Activated naive CD4-positive, alpha-beta T cell treated with anti-CD3 and anti-CD28 coated beads, Interleukin-2, amount 50 U/mL, for 16 hours (primary cell): ENCODE measurements around the gene C19orf25.

Source experiments
- DNase-seq: peaks from one replicate; pipeline ENCODE4 v3.0.0-alpha.2; 2020

C19orf25 gene

GRCh38 chr19:1460033-1460995 is 18.7 kb downstream of the C19orf25 start:
- DNase-seq = no peak

- no peak for DNase-seq
Measured at GRCh38 chr19:1459479-1459878, 19.5 kb downstream of the C19orf25 start.

GRCh38 chr19:1457892-1458291 is 21.1 kb downstream of the C19orf25 start:
- DNase-seq = no peak

GRCh38 chr19:1457031-1457739 is 21.8 kb downstream of the C19orf25 start:
- no peak for DNase-seq

- DNase-seq = no peak
Measured at GRCh38 chr19:1456121-1456900, 22.7 kb downstream of the C19orf25 start.

- peak; percentile 60 for DNase-seq
Measured at GRCh38 chr19:1455336-1456120, 23.5 kb downstream of the C19orf25 start.

GRCh38 chr19:1455002-1455335 is 24.0 kb downstream of the C19orf25 start:
- no peak for DNase-seq

- no peak for DNase-seq
Measured at GRCh38 chr19:1453525-1454364, 25.3 kb downstream of the C19orf25 start.

GRCh38 chr19:1452802-1453524 is 26.1 kb downstream of the C19orf25 start:
- DNase-seq = no peak

- no peak for DNase-seq
Measured at GRCh38 chr19:1451916-1452801, 26.9 kb downstream of the C19orf25 start.

- DNase-seq = no peak
Measured at GRCh38 chr19:1450735-1451731, 28.0 kb downstream of the C19orf25 start.

- DNase-seq = no peak
Measured at GRCh38 chr19:1449467-1450442, 29.3 kb downstream of the C19orf25 start, which contains the start of gene APC2. Gene APC2 (plus strand): TSS chr19:1450121. CDS start chr19:1453002, 2,881 bp downstream.

GRCh38 chr19:1447944-1448343 is 31.1 kb downstream of the C19orf25 start:
- no peak for DNase-seq

- DNase-seq = no peak
Measured at GRCh38 chr19:1447504-1447903, 31.5 kb downstream of the C19orf25 start.

- no peak for DNase-seq
Measured at GRCh38 chr19:1446713-1447481, 32.1 kb downstream of the C19orf25 start.
